Posterior vena cava (tissue), 2 donors: ENCODE results near the gene NAB1. TPM values are rescaled to one million over a fixed set of nuclear protein-coding genes. Genes with fewer than 3 reads are reported as not detected.
"Not testable (repeated sequence)": the region's sequence is repeated elsewhere in the genome, so short reads cannot be mapped to it uniquely, and the experiment has no call there.

Source experiments
- DNase-seq: peaks from one replicate; pipeline ENCODE4 v3.0.0-alpha.2; 2020; ENCODE audit warnings: low spot score
- intact Hi-C, 2 donors: fragments of 100-400 bp; cut with DNase I; formaldehyde crosslinking; loops; one replicate each; pipeline versions ENCODE4 v1.14.1 to v1.14.2; 2022 to 2023
- long read RNA-seq, 2 donors: library from polyadenylated mRNA; unstranded; transcript quantifications; one replicate each; pipeline ENCODE4 v2.0.0, GENCODE V29; 2020 to 2021
- total RNA-seq, 2 donors: library from RNA; stranded (reverse); fragmentation: NEBNext Ultra II Directional; extraction: Animal tissue kit (Norgen Biotek cat#: 25700); gene quantifications; one replicate each; pipeline ENCODE4 v1.2.1, GENCODE V29; 2021
- donor health status: DM: yes; HTN: yes; CAD: no.
- donor health status: DM: yes; HTN: yes; CAD: no.

Gene NAB1
- total RNA-seq: 10 to 100 TPM; 40.9 to 41.7 TPM
- long read RNA-seq, donor 1, partial matches to known transcripts: 1 of 4 reads
- long read RNA-seq, donor 1, other reads (novel, unspliced or antisense): 3 of 4 reads
- long read RNA-seq, donor 2: 0 reads

- intact Hi-C loops: loop anchor here in 1 of 2 donors (5.0 kb wide), 1 partner anchor 112 kb away; no protein-coding TSS in a partner anchor
- peak; percentile 89 for DNase-seq
Measured at GRCh38 chr2:190649035-190649797, at the start of gene NAB1. Gene NAB1, plus strand, starts transcription at chr2:190649083. Its CDS starts 10,094 bp downstream, at chr2:190659177.

- no peak for DNase-seq
- intact Hi-C loops: no loop called here
Measured at GRCh38 chr2:190599546-190600220, 49.2 kb upstream of the NAB1 start.

GRCh38 chr2:190600293-190601103, 48.4 kb upstream of the NAB1 start:
- intact Hi-C loops: no loop called here
- no peak for DNase-seq

- no peak for DNase-seq
- intact Hi-C loops: no loop called here
Measured at GRCh38 chr2:190603374-190603773, 45.5 kb upstream of the NAB1 start.

GRCh38 chr2:190607014-190607597, 41.8 kb upstream of the NAB1 start:
- intact Hi-C loops: no loop called here
- no peak for DNase-seq

- DNase-seq: no peak
- intact Hi-C loops: no loop called here
Measured at GRCh38 chr2:190607657-190608357, 41.1 kb upstream of the NAB1 start.

- DNase-seq, intact Hi-C loops: not testable (repeated sequence)
Measured at GRCh38 chr2:190608863-190609262, 40.0 kb upstream of the NAB1 start.

- DNase-seq, intact Hi-C loops: not testable (repeated sequence)
Measured at GRCh38 chr2:190609397-190609796, 39.5 kb upstream of the NAB1 start.

GRCh38 chr2:190610528-190610927, 38.4 kb upstream of the NAB1 start:
- intact Hi-C loops: not testable (repeated sequence)

GRCh38 chr2:190615555-190616200, 33.2 kb upstream of the NAB1 start:
- intact Hi-C loops: no loop called here
- no peak for DNase-seq

More at GRCh38 chr2:190610528-190610927, 38.4 kb upstream of the NAB1 start:
- DNase-seq: not testable (repeated sequence)

- intact Hi-C loops: no loop called here
- DNase-seq: no peak
Measured at GRCh38 chr2:190618030-190618429, 30.9 kb upstream of the NAB1 start.

GRCh38 chr2:190625691-190626090, 23.2 kb upstream of the NAB1 start:
- no peak for DNase-seq
- intact Hi-C loops: no loop called here

- no peak for DNase-seq
- intact Hi-C loops: no loop called here
Measured at GRCh38 chr2:190626641-190627210, 22.2 kb upstream of the NAB1 start.

- intact Hi-C loops: no loop called here
Measured at GRCh38 chr2:190627448-190628412, 21.2 kb upstream of the NAB1 start.

GRCh38 chr2:190628591-190629319, 20.1 kb upstream of the NAB1 start:
- no peak for DNase-seq
- intact Hi-C loops: no loop called here

More at GRCh38 chr2:190627448-190628412, 21.2 kb upstream of the NAB1 start:
- no peak for DNase-seq

GRCh38 chr2:190634381-190634780, 14.5 kb upstream of the NAB1 start:
- no peak for DNase-seq
- intact Hi-C loops: no loop called here
